ENCODE results near the gene CENPX. TPM values are rescaled to one million over a fixed set of nuclear protein-coding genes. Genes with fewer than 3 reads are reported as not detected.

Gene CENPX
- total RNA-seq, 1 donor from 2014 or later: 59.9 TPM

- no peak overlapping the region for H3K4me3 Mint-ChIP-seq (ENCODE audit: unreplicated experiment)
- no peak overlapping the region for H3K27ac Mint-ChIP-seq (ENCODE audit: unreplicated experiment)
- DNase-seq: no peak
- no peaks in the 10 kb centered on the region for H3K36me3 Mint-ChIP-seq (ENCODE audit: unreplicated experiment)
- TF ChIP-seq CTCF (IDR thresholded peaks at IDR 0.05; ENCODE audit: partially characterized antibody, unreplicated experiment): no peak
- H3K27me3 Mint-ChIP-seq (ENCODE audit: unreplicated experiment): peaks cover 7% of the 10 kb centered on the region
- peaks cover 3% of the 10 kb centered on the region for H3K9me3 Mint-ChIP-seq (ENCODE audit: unreplicated experiment)
- H3K4me1 Mint-ChIP-seq (ENCODE audit: low read depth, unreplicated experiment): peaks cover 7% of the 10 kb centered on the region
Measured at GRCh38 chr17:82018989-82019689, 3.5 kb downstream of the CENPX start.

- H3K4me1 Mint-ChIP-seq (ENCODE audit: low read depth, unreplicated experiment): peaks cover 7% of the 10 kb centered on the region
- no peak for TF ChIP-seq CTCF (IDR thresholded peaks at IDR 0.05; ENCODE audit: partially characterized antibody, unreplicated experiment)
- H3K36me3 Mint-ChIP-seq (ENCODE audit: unreplicated experiment): no peaks in the 10 kb centered on the region
- peaks cover 7% of the 10 kb centered on the region for H3K27me3 Mint-ChIP-seq (ENCODE audit: unreplicated experiment)
- peaks cover 3% of the 10 kb centered on the region for H3K9me3 Mint-ChIP-seq (ENCODE audit: unreplicated experiment)
- H3K27ac Mint-ChIP-seq (ENCODE audit: unreplicated experiment): peak overlapping the region; percentile 66
- peak overlapping the region; percentile 19 for H3K4me3 Mint-ChIP-seq (ENCODE audit: unreplicated experiment)
- no peak for DNase-seq
Measured at GRCh38 chr17:82018152-82018988, 4.3 kb downstream of the CENPX start.

- Mint-ChIP-seq H3K4me1 (ENCODE audit: low read depth, unreplicated experiment) (peaks cover 7% of the 10 kb centered on the region), H3K4me3 (ENCODE audit: unreplicated experiment) (no peak overlapping the region), H3K27ac (ENCODE audit: unreplicated experiment) (no peak overlapping the region), H3K36me3 (ENCODE audit: unreplicated experiment) (no peaks in the 10 kb centered on the region), H3K9me3 (ENCODE audit: unreplicated experiment) (peaks cover 3% of the 10 kb centered on the region), H3K27me3 (ENCODE audit: unreplicated experiment) (peaks cover 7% of the 10 kb centered on the region)
- no peak for DNase-seq
- no peak for TF ChIP-seq CTCF (IDR thresholded peaks at IDR 0.05; ENCODE audit: partially characterized antibody, unreplicated experiment)
Measured at GRCh38 chr17:82017612-82018151, 5.0 kb downstream of the CENPX start.

GRCh38 chr17:82016875-82017459 is 5.7 kb downstream of the CENPX start:
- Mint-ChIP-seq H3K9me3 (ENCODE audit: unreplicated experiment) (peaks cover 3% of the 10 kb centered on the region), H3K4me1 (ENCODE audit: low read depth, unreplicated experiment) (peaks cover 7% of the 10 kb centered on the region), H3K36me3 (ENCODE audit: unreplicated experiment) (no peaks in the 10 kb centered on the region), H3K27ac (ENCODE audit: unreplicated experiment) (no peak overlapping the region), H3K4me3 (ENCODE audit: unreplicated experiment) (no peak overlapping the region), H3K27me3 (ENCODE audit: unreplicated experiment) (peaks cover 7% of the 10 kb centered on the region)
- no peak for TF ChIP-seq CTCF (IDR thresholded peaks at IDR 0.05; ENCODE audit: partially characterized antibody, unreplicated experiment)
- DNase-seq: no peak

Data from glutamatergic neuron (in vitro differentiated cells).